HL-60/S4 (cell line): ENCODE results near the gene LEF1.

Experiments
- in situ Hi-C: fragments of 300-500 bp; cut with MboI; formaldehyde crosslinking; loops from 2 replicates; pipeline ENCODE4 v1.14.3; 2022; ENCODE audit warnings: low sequenced_read_pairs

LEF1 gene

GRCh38 chr4:108149588-108150380, 18.9 kb downstream of the LEF1 start:
- in situ Hi-C loops: no loop called here

- in situ Hi-C loops: no loop called here
These were observed 20.4 kb downstream of the LEF1 start for GRCh38 chr4:108148316-108148715.

- in situ Hi-C loops: no loop called here
These were observed 21.9 kb downstream of the LEF1 start for GRCh38 chr4:108146819-108147218.

- in situ Hi-C loops: no loop called here
These were observed 22.4 kb downstream of the LEF1 start for GRCh38 chr4:108146336-108146735.

- in situ Hi-C loops: no loop called here
These were observed 24.3 kb downstream of the LEF1 start for GRCh38 chr4:108144451-108144850.

- in situ Hi-C loops: no loop called here
These were observed 25.2 kb downstream of the LEF1 start for GRCh38 chr4:108143515-108143914.

- in situ Hi-C loops: no loop called here
These were observed 25.9 kb downstream of the LEF1 start for GRCh38 chr4:108142870-108143269.

- in situ Hi-C loops: no loop called here
These were observed 27.4 kb downstream of the LEF1 start for GRCh38 chr4:108141213-108141950.

GRCh38 chr4:108140328-108140727, 28.4 kb downstream of the LEF1 start:
- in situ Hi-C loops: no loop called here

- in situ Hi-C loops: no loop called here
These were observed 29.6 kb downstream of the LEF1 start for GRCh38 chr4:108139089-108139488.

- in situ Hi-C loops: no loop called here
These were observed 33.1 kb downstream of the LEF1 start for GRCh38 chr4:108135549-108136209.

GRCh38 chr4:108130955-108131354, 37.8 kb downstream of the LEF1 start:
- in situ Hi-C loops: no loop called here

GRCh38 chr4:108129196-108129595, 39.5 kb downstream of the LEF1 start:
- in situ Hi-C loops: no loop called here

- in situ Hi-C loops: no loop called here
These were observed 41.9 kb downstream of the LEF1 start for GRCh38 chr4:108126806-108127205.

- in situ Hi-C loops: no loop called here
These were observed 47.9 kb downstream of the LEF1 start for GRCh38 chr4:108120789-108121188.

GRCh38 chr4:108119199-108119800, 49.4 kb downstream of the LEF1 start:
- in situ Hi-C loops: no loop called here

GRCh38 chr4:108118505-108118904, 50.2 kb downstream of the LEF1 start:
- in situ Hi-C loops: no loop called here

- in situ Hi-C loops: no loop called here
These were observed 51.1 kb downstream of the LEF1 start for GRCh38 chr4:108117418-108118182.

GRCh38 chr4:108116423-108117168, 52.1 kb downstream of the LEF1 start:
- in situ Hi-C loops: no loop called here

GRCh38 chr4:108115168-108115526, 53.6 kb downstream of the LEF1 start:
- in situ Hi-C loops: no loop called here
